Measurements from ENCODE around the gene GNGT1. TPM values are rescaled to one million over a fixed set of nuclear protein-coding genes. Genes with fewer than 3 reads are reported as not detected.
A peak's percentile ranks its signal among the peaks of the same experiment; 100 is the strongest.

The GNGT1 gene
- polyA plus RNA-seq, 1 donor (not counting 4 experiments of a cell fraction or from before 2014, with no cell fraction given): not detected

- DNase-seq (ENCODE audit: low read depth, low spot score) (peak; percentile 50), FAIRE-seq (peak; percentile 80)
- Histone ChIP-seq H3K4me1 (ENCODE audit: control insufficient read depth, extremely low read depth, insufficient read depth, low read length) (peaks cover 59% of the 10 kb centered on the region), H2AFZ (ENCODE audit: control insufficient read depth, low read length) (no peak overlapping the region), H3K9ac (ENCODE audit: control insufficient read depth, extremely low read depth, insufficient read depth, low read length) (no peak overlapping the region), H3K27me3 (ENCODE audit: control insufficient read depth, extremely low read depth, insufficient read depth, low read length) (no peaks in the 10 kb centered on the region), H3K4me2 (ENCODE audit: control insufficient read depth, extremely low read depth, insufficient read depth, low read depth, low read length) (peak overlapping the region; percentile 73), H3K36me3 (ENCODE audit: control insufficient read depth in 2 of 2, extremely low read depth in 1 of 2, insufficient read depth in 2 of 2, low read length in 2 of 2) (no peaks in the 10 kb centered on the region), H3K27ac (ENCODE audit: control insufficient read depth, insufficient read depth, low read length) (peak overlapping the region; percentile 25), H4K20me1 (ENCODE audit: control insufficient read depth, extremely low read depth, insufficient read depth, low read length) (no peaks in the 10 kb centered on the region), H3K9me3 (ENCODE audit: control insufficient read depth, low read depth, low read length) (no peaks in the 10 kb centered on the region), H3K79me2 (ENCODE audit: control insufficient read depth, insufficient read depth, low read length) (no peaks in the 10 kb centered on the region), H3K9me1 (ENCODE audit: control insufficient read depth, extremely low read depth, insufficient read depth, low read length) (no peaks in the 10 kb centered on the region), H3K4me3 (ENCODE audit: control insufficient read depth in 2 of 3, extremely low read depth in 1 of 3, insufficient read depth in 2 of 3, low read depth in 1 of 3, low read length in 3 of 3) (peak overlapping the region in 2 of 3 experiments; percentile 31 to 37)
- dilution Hi-C loops (cut with MboI; ENCODE audit: extremely low pct_ligation_motif_present, low sequenced_read_pairs): no loop called here
- TF ChIP-seq, protein P1, sequence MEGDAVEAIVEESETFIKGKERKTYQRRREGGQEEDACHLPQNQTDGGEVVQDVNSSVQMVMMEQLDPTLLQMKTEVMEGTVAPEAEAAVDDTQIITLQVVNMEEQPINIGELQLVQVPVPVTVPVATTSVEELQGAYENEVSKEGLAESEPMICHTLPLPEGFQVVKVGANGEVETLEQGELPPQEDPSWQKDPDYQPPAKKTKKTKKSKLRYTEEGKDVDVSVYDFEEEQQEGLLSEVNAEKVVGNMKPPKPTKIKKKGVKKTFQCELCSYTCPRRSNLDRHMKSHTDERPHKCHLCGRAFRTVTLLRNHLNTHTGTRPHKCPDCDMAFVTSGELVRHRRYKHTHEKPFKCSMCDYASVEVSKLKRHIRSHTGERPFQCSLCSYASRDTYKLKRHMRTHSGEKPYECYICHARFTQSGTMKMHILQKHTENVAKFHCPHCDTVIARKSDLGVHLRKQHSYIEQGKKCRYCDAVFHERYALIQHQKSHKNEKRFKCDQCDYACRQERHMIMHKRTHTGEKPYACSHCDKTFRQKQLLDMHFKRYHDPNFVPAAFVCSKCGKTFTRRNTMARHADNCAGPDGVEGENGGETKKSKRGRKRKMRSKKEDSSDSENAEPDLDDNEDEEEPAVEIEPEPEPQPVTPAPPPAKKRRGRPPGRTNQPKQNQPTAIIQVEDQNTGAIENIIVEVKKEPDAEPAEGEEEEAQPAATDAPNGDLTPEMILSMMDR (optimal IDR thresholded peaks at IDR 0.05 in 1 of 3, IDR thresholded peaks at IDR 0.05 in 1 of 3, conservative IDR thresholded peaks at IDR 0.05 in 1 of 3; ENCODE audit: extremely low read depth in 1 of 3, insufficient read depth in 2 of 3, low read length in 3 of 3): no peak
- no peak for TF ChIP-seq EZH2 (IDR thresholded peaks at IDR 0.05; ENCODE audit: low read length)
These were observed 46.1 kb upstream of the GNGT1 start for GRCh38 chr7:93860261-93860660.

GRCh38 chr7:93861325-93861949 is 44.9 kb upstream of the GNGT1 start:
- Histone ChIP-seq H3K4me2 (ENCODE audit: control insufficient read depth, extremely low read depth, insufficient read depth, low read depth, low read length) (peak overlapping the region; percentile 4), H3K4me1 (ENCODE audit: control insufficient read depth, extremely low read depth, insufficient read depth, low read length) (peaks cover 47% of the 10 kb centered on the region), H3K9me1 (ENCODE audit: control insufficient read depth, extremely low read depth, insufficient read depth, low read length) (no peaks in the 10 kb centered on the region), H3K9ac (ENCODE audit: control insufficient read depth, extremely low read depth, insufficient read depth, low read length) (no peak overlapping the region), H2AFZ (ENCODE audit: control insufficient read depth, low read length) (no peak overlapping the region), H3K9me3 (ENCODE audit: control insufficient read depth, low read depth, low read length) (no peaks in the 10 kb centered on the region), H4K20me1 (ENCODE audit: control insufficient read depth, extremely low read depth, insufficient read depth, low read length) (no peaks in the 10 kb centered on the region), H3K27ac (ENCODE audit: control insufficient read depth, insufficient read depth, low read length) (no peak overlapping the region), H3K4me3 (ENCODE audit: control insufficient read depth in 2 of 3, extremely low read depth in 1 of 3, insufficient read depth in 2 of 3, low read depth in 1 of 3, low read length in 3 of 3) (peak overlapping the region in 1 of 3 experiments; percentile 40), H3K27me3 (ENCODE audit: control insufficient read depth, extremely low read depth, insufficient read depth, low read length) (no peaks in the 10 kb centered on the region), H3K36me3 (ENCODE audit: control insufficient read depth in 2 of 2, extremely low read depth in 1 of 2, insufficient read depth in 2 of 2, low read length in 2 of 2) (no peaks in the 10 kb centered on the region), H3K79me2 (ENCODE audit: control insufficient read depth, insufficient read depth, low read length) (no peaks in the 10 kb centered on the region)
- DNase-seq (ENCODE audit: low read depth, low spot score): no peak
- FAIRE-seq: no peak
- no peak for TF ChIP-seq EZH2 (IDR thresholded peaks at IDR 0.05; ENCODE audit: low read length)
- TF ChIP-seq, protein P1 (optimal IDR thresholded peaks at IDR 0.05 in 1 of 3, IDR thresholded peaks at IDR 0.05 in 1 of 3, conservative IDR thresholded peaks at IDR 0.05 in 1 of 3; ENCODE audit: extremely low read depth in 1 of 3, insufficient read depth in 2 of 3, low read length in 3 of 3): no peak
- dilution Hi-C loops (cut with MboI; ENCODE audit: extremely low pct_ligation_motif_present, low sequenced_read_pairs): no loop called here

Measured in keratinocyte (primary cell).